BLaER1 treated with 17β-estradiol and CSF1 and Interleukin-3, amounts not matched to agents 10 nM and 100 nM (cell line): Measurements from ENCODE around the gene GLIS1.

Experiments
- H3K27ac ChIP-seq, 11 experiments: shearing (Covaris generic); formaldehyde crosslinking; 2 replicates each; pipeline ENCODE4 v1.8.1; 2022
- H3K27me3 ChIP-seq, 11 experiments: shearing (Covaris generic); formaldehyde crosslinking; 2 replicates each; pipeline ENCODE4 v1.8.1; 2022
- H3K36me3 ChIP-seq, 11 experiments: shearing (Covaris generic); formaldehyde crosslinking; 2 replicates each; pipeline ENCODE4 v1.8.1; 2022
- H3K4me1 ChIP-seq, 10 experiments: shearing (Covaris generic); formaldehyde crosslinking; 2 replicates each; pipeline ENCODE4 v1.8.1; 2022
- H3K4me2 ChIP-seq, 11 experiments: shearing (Covaris generic); formaldehyde crosslinking; 2 replicates each; pipeline ENCODE4 v1.8.1; 2022
- H3K4me3 ChIP-seq, 10 experiments: shearing (Covaris generic); formaldehyde crosslinking; 2 replicates each; pipeline ENCODE4 v1.8.1; 2022
- H3K9ac ChIP-seq, 11 experiments: shearing (Covaris generic); formaldehyde crosslinking; 2 replicates each; pipeline ENCODE4 v1.8.1; 2022
- H3K9me3 ChIP-seq, 11 experiments: shearing (Covaris generic); formaldehyde crosslinking; replicated peaks in 1 of 11; 2 replicates each; pipeline ENCODE4 v1.8.1; 2022
- H4K20me1 ChIP-seq, 11 experiments: shearing (Covaris generic); formaldehyde crosslinking; 2 replicates each; pipeline ENCODE4 v1.8.1; 2022
- Cebpa-rat ChIP-seq, 11 experiments: shearing (Covaris generic); IDR thresholded peaks; 2 replicates each; pipeline ENCODE4 v1.8.1; 2022

GLIS1 gene

GRCh38 chr1:53740621-53741105 is 1.7 kb upstream of the GLIS1 start:
- Histone ChIP-seq H3K27ac (no peak overlapping the region), H3K4me2 (no peak overlapping the region), H3K27me3 (peaks cover 48 to 56% (median 50%) of the 10 kb centered on the region in 11 experiments), H3K4me1 (peaks cover 6 to 16% (median 10%) of the 10 kb centered on the region in 10 experiments; a peak in 18 of 20 replicates), H3K9ac (no peak overlapping the region), H3K4me3 (no peak overlapping the region), H3K9me3 (peaks cover 16 to 27% (median 18%) of the 10 kb centered on the region in 11 experiments), H3K36me3 (no peaks in the 10 kb centered on the region), H4K20me1 (peaks cover 0 to 24% (median 14%) of the 10 kb centered on the region in 11 experiments; a peak in 13 of 22 replicates)
- TF ChIP-seq Cebpa-rat (IDR thresholded peaks at IDR 0.05): no peak

- peaks cover 16 to 18% (median 17%) of the 10 kb centered on the region in 11 experiments for H3K9me3 ChIP-seq
- peaks cover 6 to 16% (median 10%) of the 10 kb centered on the region in 10 experiments; a peak in 18 of 20 replicates for H3K4me1 ChIP-seq
- H3K27me3 ChIP-seq: peaks cover 48 to 69% (median 58%) of the 10 kb centered on the region in 11 experiments
- H3K36me3 ChIP-seq: no peaks in the 10 kb centered on the region
- no peak for TF ChIP-seq Cebpa-rat (IDR thresholded peaks at IDR 0.05)
- peak overlapping the region; percentile 57 to 78 (median 69) for H3K4me3 ChIP-seq
- H4K20me1 ChIP-seq: peaks cover 0 to 24% (median 14%) of the 10 kb centered on the region in 11 experiments; a peak in 13 of 22 replicates
- peak overlapping the region; percentile 15 to 68 (median 57); a peak in 16 of 22 replicates for H3K9ac ChIP-seq
- no peak overlapping the region for H3K27ac ChIP-seq
- peak overlapping the region; percentile 96 to 100 (median 99) for H3K4me2 ChIP-seq
Observed at GRCh38 chr1:53738205-53739108, 507 bp downstream of the GLIS1 start.

GRCh38 chr1:53737648-53738204 is 1.2 kb downstream of the GLIS1 start:
- peak overlapping the region in 6 of 10 experiments; percentile 62 to 74 (median 70); a peak in 8 of 20 replicates for H3K4me3 ChIP-seq
- no peak overlapping the region for H3K27ac ChIP-seq
- H3K4me2 ChIP-seq: peak overlapping the region in 8 of 11 experiments; percentile 96 to 100 (median 98); a peak in 8 of 22 replicates
- TF ChIP-seq Cebpa-rat (IDR thresholded peaks at IDR 0.05): no peak
- peaks cover 48 to 69% (median 58%) of the 10 kb centered on the region in 11 experiments for H3K27me3 ChIP-seq
- peaks cover 9 to 11% (median 10%) of the 10 kb centered on the region in 11 experiments for H3K9me3 ChIP-seq
- H3K4me1 ChIP-seq: peaks cover 6 to 16% (median 10%) of the 10 kb centered on the region in 10 experiments; a peak in 18 of 20 replicates
- H3K9ac ChIP-seq: no peak overlapping the region
- H3K36me3 ChIP-seq: no peaks in the 10 kb centered on the region
- H4K20me1 ChIP-seq: peaks cover 0 to 24% (median 14%) of the 10 kb centered on the region in 11 experiments; a peak in 13 of 22 replicates

GRCh38 chr1:53736290-53736689 is 2.7 kb downstream of the GLIS1 start:
- Histone ChIP-seq H4K20me1 (peaks cover 0 to 24% (median 14%) of the 10 kb centered on the region in 11 experiments; a peak in 13 of 22 replicates), H3K27ac (no peak overlapping the region), H3K4me1 (peaks cover 6 to 16% (median 10%) of the 10 kb centered on the region in 10 experiments; a peak in 18 of 20 replicates), H3K4me3 (no peak overlapping the region), H3K9me3 (no peaks in the 10 kb centered on the region), H3K9ac (no peak overlapping the region), H3K36me3 (no peaks in the 10 kb centered on the region), H3K4me2 (no peak overlapping the region), H3K27me3 (peaks cover 48 to 68% (median 58%) of the 10 kb centered on the region in 11 experiments)
- no peak for TF ChIP-seq Cebpa-rat (IDR thresholded peaks at IDR 0.05)

DNA sequence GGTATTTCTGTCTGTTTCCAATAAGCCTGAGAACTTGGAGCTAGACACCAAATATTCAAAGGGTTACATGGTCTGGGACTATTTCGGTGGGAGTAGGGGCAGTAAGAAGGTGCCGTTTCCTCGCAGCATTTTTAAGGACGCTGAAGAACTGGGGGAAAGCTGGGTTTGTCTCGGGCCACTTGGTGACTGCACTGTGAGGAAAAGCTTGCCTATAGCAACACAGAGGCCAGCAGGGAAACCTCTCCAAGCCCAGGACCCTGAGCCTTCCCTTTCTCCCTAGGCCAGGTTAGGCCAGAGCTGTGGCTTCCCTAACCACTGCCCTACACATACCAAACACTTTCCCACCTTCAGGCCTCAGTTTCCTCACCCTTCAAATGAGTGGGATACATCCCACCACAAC is 3.3 kb downstream of the GLIS1 start:
- H4K20me1 ChIP-seq: peaks cover 0 to 24% (median 14%) of the 10 kb centered on the region in 11 experiments; a peak in 13 of 22 replicates
- no peak overlapping the region for H3K27ac ChIP-seq
- no peak for TF ChIP-seq Cebpa-rat (IDR thresholded peaks at IDR 0.05)
- H3K9ac ChIP-seq: no peak overlapping the region
- no peaks in the 10 kb centered on the region for H3K9me3 ChIP-seq
- H3K4me2 ChIP-seq: no peak overlapping the region
- no peaks in the 10 kb centered on the region for H3K36me3 ChIP-seq
- peaks cover 6 to 16% (median 10%) of the 10 kb centered on the region in 10 experiments; a peak in 18 of 20 replicates for H3K4me1 ChIP-seq
- H3K27me3 ChIP-seq: peaks cover 48 to 64% (median 58%) of the 10 kb centered on the region in 11 experiments
- no peak overlapping the region for H3K4me3 ChIP-seq

- no peaks in the 10 kb centered on the region for H3K36me3 ChIP-seq
- H3K9me3 ChIP-seq: no peaks in the 10 kb centered on the region
- no peak overlapping the region for H3K4me3 ChIP-seq
- no peak overlapping the region for H3K9ac ChIP-seq
- no peak overlapping the region for H3K4me2 ChIP-seq
- H4K20me1 ChIP-seq: peaks cover 0 to 24% (median 14%) of the 10 kb centered on the region in 11 experiments; a peak in 13 of 22 replicates
- H3K27ac ChIP-seq: no peak overlapping the region
- peaks cover 44 to 59% (median 54%) of the 10 kb centered on the region in 11 experiments for H3K27me3 ChIP-seq
- no peak for TF ChIP-seq Cebpa-rat (IDR thresholded peaks at IDR 0.05)
- peaks cover 6 to 16% (median 10%) of the 10 kb centered on the region in 10 experiments; a peak in 18 of 20 replicates for H3K4me1 ChIP-seq
Observed at GRCh38 chr1:53735261-53735660, 3.7 kb downstream of the GLIS1 start.

- no peak overlapping the region for H3K9ac ChIP-seq
- peaks cover 6 to 15% (median 10%) of the 10 kb centered on the region in 10 experiments; a peak in 18 of 20 replicates for H3K4me1 ChIP-seq
- H4K20me1 ChIP-seq: peaks cover 0 to 24% (median 14%) of the 10 kb centered on the region in 11 experiments; a peak in 13 of 22 replicates
- TF ChIP-seq Cebpa-rat (IDR thresholded peaks at IDR 0.05): no peak
- no peak overlapping the region for H3K27ac ChIP-seq
- peaks cover 38 to 54% (median 49%) of the 10 kb centered on the region in 11 experiments for H3K27me3 ChIP-seq
- H3K4me2 ChIP-seq: no peak overlapping the region
- H3K4me3 ChIP-seq: no peak overlapping the region
- no peaks in the 10 kb centered on the region for H3K36me3 ChIP-seq
- no peaks in the 10 kb centered on the region for H3K9me3 ChIP-seq
Observed at GRCh38 chr1:53734650-53735211, 4.2 kb downstream of the GLIS1 start.

DNA sequence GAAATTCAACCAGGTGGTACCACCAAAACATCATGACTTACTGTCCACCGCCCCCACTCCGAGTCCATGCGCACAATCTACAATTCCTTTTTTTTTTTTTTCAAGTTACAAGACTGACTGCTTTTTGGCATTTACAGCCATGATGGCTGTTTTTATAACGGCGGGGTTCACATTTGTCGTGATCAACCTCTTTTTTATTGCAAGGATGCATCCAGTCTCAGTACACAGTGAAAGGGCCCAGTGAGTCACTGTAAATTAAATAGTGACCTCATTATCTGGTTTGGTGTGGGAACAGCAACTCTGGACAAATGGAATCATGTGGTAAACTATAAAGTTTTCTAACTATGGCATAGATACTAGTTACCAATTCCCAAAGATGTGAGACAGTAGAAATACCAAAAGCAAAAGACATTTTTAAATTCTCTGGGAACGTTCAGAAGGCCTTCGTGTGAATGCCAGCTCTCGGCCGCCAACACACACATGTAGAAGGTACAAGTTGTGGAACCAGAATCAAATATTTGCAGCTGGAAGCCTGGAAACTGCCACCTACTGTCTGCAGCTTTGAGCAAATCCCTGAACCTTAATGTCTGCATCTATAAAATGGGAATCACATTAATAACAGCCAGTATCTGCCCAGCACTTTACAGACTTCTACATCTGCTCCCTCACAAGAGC is 4.9 kb downstream of the GLIS1 start:
- Histone ChIP-seq H3K36me3 (no peaks in the 10 kb centered on the region), H3K9ac (no peak overlapping the region), H3K4me2 (no peak overlapping the region), H3K4me1 (peaks cover 6 to 12% (median 9%) of the 10 kb centered on the region in 10 experiments; a peak in 18 of 20 replicates), H4K20me1 (peaks cover 0 to 24% (median 14%) of the 10 kb centered on the region in 11 experiments; a peak in 13 of 22 replicates), H3K4me3 (no peak overlapping the region), H3K27ac (no peak overlapping the region), H3K27me3 (peaks cover 33 to 48% (median 43%) of the 10 kb centered on the region in 11 experiments), H3K9me3 (no peaks in the 10 kb centered on the region)
- TF ChIP-seq Cebpa-rat (IDR thresholded peaks at IDR 0.05): no peak
